Dedifferentiated amniotic fluid mesenchymal stem cell (primary cell): ENCODE results near the gene GABBR2.

Experiments
- DNase-seq: peaks from one replicate; pipeline ENCODE4 v3.0.0-alpha.2; 2016; ENCODE audit errors: extremely low spot score

Gene GABBR2

DNA sequence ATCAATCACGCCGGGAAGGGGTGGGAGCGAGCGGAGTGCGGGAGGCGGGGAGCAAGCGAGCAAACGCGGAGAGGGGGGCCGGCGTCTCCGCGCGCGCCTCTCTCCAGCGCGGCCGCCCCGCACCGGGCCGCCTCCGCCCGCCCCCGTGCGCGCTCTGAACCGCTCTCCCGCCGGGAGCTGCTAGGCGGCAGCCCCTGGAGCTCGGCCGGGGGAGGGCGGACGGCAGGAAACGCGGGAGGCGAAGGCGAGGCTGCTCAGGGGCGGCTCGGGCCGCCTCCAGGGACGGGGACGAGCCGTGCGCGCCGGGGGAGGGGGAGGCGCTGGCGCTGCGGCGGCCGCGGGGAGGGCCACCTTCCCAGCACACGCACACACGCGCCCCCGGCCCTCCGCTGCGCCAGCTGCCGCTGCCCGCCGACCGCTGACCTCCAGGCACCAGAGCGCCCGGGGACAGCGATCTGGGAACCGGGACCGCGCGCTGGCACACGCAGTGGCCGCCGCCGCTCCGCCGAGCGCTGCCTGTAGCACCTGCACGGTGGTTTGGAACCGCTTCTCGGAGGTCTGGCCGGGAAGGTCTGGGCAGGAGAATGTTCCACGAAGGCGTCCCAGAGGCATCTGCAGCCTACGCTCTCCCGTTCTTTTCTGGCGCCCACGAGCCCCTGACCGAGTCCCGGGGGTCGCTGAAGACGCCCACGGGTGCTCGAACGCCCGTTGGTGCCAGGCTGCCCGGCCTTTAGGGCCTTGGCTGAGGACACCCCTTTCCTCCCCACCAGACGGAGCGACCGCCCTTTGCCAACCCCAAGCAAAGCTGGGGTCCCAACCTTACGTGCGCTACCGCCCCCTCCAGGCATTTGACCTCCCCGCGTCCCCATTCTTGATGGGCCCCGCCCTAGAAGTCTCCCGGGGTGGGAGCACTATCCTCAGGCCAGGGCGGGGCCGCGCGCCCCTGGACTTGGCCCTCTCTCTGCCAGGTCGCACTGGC is at the start of gene GABBR2:
Gene GABBR2, minus strand, starts transcription at position 3 of the 979 bp plus-strand sequence. CDS start 198 bp downstream, outside the sequence.
- DNase-seq = no peak

DNA sequence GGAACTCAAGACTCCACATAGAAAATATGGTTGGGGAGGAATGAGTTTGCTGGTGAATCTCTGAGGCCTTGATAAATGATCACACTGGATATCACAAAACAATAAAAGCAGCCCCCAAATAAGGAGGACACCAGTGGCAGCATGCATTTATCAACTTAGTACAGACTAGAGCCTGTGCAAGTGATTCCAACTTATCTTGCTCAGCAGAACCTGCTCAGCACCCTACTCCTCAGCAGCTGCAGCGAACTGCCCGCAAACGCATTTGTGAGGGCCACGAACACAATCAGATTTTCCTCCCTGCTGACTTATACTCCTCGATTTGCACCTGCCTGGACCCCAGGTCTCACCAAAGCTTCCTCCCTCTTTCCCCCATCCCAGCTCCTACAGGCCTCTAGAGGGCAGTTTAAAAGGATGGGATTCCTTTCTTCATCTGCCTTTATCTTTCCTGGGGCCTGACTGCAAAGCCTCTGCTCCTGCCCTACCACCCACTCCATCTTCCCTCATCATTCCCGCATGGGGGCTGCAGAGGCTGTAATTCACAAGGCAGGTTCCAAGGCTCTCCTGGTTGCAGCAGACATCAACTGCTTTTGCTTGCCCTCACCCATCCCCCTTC is 46.4 kb upstream of the GABBR2 start:
- DNase-seq = no peak

DNA sequence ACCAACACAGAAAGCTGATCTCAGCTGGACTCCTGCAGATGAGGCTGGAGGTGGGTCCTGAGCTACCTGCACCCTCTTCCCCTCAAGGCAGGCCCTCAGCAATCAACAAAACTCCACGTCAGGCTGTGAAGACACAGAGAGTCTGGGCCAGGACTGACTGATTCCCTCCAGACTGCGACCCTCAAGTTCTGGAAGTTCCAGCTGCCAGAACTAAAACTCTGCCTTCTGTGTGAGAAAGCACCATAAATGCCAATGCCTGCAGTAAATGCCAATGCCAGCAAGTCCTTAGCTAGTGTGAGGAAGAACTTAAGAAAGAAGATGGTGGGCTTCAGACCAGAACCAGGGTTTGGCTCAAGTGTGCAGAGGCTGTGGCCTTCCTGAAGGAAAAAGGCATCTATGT is 42.5 kb upstream of the GABBR2 start:
- DNase-seq = no peak

DNA sequence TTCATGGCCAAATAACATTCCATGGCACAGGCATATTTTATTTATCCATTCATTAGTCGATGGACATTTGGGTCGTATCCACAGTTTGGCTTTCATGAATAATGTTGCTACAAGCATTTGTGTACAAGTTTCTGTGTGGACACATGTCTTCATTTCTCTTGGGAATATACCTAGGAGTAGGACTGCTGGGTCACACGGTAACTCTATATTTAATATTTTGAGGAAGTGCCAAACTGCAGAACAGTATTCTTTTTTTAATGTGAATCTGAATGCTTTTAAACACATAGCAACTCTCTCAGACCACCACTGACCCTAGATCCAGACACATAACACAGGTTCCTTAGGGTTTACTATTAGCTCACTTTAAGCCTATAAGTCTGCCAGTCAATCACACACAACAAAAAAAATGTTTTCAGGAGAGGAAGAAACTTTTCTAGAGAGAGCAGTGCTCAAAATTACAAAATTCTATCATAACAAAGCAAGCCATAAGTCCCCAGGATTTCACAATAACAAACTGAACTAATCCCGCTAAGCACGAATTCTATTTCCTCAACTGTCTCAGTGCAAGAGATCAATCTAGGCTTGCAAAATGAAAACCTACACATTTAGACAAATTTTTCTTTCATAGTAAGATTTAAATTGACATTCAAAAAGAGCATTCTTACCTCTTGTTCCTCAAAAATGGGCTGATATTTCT is 41.8 kb upstream of the GABBR2 start:
- DNase-seq = no peak

DNA sequence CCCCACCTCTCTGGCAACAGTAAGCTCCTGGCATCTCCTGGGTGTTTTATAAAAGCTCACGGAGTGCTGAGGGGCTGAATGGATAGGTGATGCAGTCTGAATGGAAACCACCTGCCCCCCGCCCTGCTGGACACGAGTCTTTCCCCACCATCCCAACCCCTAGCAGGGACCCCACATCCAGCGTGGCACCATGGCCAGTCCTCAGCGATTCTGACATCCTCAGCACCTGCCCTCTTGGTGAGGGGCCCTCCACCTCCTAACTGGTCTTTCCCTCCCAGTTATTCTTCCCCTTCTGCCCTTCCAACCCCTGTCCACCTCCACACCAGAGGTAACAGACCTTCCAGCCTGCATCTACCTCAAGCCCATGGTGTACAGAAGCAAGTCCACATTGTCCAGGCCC is 38.7 kb upstream of the GABBR2 start:
- DNase-seq = no peak

DNA sequence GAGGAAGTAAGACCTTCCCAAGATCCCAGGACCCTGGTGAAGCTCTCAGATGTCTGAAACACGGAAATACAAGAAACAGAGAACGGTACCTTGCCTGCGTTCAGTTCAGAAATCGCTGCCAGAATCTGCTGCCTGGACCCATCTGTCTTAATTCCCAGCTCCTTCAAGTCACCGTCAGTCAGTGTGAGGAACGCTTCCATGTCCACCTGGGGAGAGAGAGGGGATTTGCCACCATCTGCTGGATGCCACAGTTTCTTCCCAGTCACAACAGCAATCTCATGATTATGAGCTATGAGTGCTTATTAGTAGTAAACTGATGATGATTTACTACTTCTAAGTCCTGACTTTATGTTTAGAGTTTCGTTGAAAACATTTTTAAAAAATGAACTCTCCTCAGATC is 36.7 kb upstream of the GABBR2 start:
- no peak for DNase-seq

DNA sequence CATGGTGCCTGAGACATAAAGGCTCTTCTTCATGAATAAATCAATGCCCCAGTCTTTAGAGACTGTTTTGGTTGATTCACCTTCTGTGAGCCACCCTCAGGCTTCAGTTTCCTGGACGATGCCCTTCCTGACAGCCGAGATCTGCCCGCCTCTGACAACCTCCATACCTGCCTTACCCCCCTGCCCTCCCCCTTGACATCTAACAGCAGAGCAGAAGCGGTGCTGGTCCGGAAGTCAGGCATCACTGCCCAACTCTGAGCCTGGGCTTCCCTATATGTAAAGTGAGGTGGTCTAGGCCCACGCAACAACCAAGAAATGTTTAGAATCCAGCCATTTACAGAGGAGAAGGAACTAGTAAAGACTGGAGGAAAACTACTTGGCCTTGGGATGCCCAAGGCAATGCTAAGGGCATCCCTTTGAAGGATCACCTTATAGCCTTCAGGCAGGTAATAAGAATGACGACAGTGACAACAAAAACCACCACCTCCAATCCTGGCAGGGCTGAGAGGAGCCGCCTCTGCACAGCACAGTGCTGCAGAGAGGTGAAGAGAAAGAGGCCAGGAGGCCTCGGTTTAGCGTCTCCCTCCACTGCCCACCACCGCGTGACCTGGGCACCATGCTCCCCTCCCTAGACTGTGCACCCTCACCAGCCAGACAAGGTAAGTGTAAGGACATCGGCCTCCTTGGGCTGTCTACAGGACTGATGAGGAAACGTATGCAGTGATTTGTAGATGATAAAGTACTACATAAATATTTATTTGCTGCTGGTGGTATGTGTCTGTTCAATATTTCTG is 35.3 kb upstream of the GABBR2 start:
- DNase-seq = no peak

DNA sequence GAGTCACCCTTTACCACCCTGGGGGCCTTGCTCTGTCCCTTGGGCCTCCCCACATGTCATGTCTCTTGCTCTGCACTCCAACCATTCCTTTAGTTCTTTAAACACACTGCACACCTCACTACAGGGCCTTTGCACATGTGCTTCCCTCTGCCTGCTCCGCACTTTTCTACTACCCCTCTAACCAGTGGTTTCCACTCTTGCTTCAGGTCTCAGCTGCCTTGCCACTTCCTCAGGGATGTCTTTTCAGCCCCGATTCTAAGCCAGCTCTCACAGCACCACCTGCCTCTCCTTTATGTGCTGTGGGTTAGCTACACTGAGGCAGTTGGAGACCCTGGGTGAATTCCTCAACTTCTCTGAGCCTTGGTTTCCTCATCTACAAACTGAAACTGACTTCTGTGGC is 34.6 kb upstream of the GABBR2 start:
- DNase-seq = no peak

DNA sequence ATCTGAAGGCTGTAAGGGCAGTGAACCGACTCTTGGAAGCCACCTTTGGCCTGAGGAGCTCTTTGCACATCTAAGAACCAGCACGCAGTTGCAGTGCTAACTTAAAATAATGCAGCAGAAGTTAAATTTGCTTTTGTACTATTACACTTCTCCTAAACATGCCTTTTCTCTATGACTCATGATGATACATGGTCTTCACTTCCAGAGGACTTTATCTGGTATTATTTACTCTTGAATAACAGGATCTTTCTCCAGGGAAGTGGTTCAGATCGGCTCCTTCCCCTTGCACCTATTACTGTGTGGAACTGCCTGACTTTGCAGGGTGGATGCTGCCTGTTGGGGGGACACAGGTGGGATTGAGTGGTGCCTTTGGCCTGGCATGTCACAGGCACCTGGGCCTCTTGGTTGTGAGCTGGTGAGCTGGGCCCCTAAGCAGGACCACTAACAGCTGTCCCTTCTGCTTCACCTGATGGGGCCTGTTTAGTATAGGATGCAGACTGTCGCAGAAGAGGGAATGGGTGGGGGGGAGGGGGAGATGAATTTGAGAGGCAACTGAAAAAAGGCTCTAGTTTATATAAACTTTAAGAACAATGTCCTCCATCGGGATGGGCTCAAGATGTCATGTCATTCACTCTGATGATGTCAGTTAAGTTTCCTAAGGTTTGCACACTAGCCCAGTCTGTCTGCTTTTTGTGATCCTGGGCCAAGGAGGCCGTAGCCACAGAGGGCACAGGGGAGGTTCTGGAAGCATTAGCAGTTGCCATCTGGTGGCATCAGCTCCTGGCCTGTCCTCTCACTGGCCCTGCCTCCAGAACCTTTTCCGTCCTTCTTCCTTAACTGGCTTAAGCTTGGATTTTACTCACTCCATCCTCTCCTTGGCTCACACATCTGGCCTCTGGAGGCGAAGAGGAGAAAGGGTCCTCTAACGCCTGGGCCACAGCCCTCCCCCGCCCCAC is 33.9 kb upstream of the GABBR2 start:
- peak; percentile 19 for DNase-seq

DNA sequence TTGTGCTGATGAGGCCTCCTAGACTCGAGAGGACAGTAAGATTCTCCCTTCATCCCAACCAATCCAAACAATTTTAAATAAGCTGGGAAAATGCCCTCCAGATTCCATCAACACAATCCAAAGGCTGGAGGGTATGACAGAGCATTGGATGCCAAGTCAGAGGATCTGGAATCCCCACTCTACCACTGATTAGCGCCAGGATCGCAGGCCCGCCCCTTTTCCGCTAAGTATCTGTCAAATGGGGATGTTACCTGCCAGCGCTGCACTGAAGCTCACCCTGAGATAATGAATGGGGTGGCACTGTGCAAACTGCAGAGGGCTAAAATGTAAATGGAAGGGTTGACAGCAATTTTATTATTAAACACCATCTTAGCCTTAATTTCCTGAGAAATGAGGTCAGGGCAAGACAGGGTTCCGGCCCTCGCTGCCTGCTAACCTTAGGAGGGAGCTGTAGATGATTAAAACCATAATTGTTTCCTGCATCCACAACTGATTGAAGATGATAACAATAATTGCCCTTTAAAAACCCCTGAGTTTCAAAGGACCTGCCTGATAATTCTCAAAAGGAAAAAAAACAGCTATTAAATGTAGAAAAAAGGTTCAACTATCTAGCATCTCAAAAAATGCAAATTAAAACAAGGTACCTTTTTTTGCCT is 31.6 kb upstream of the GABBR2 start:
- no peak for DNase-seq

DNA sequence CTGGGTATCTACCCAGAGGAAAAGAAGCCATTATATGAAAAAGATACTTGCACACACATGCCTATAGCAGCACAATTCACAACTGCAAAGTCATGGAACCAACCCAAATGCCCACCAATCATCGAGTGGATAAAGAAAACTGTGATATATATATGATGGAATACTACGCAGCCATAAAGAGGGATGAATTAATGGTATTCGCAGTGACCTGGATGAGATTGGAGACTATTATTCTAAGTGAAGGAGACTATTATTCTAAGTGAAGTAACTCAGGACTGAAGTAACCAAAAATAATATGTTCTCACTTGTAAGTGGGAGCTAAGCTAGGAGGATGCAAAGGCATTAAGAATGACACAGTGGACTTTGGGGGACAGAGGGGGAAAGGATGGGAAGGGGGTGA is 30.0 kb upstream of the GABBR2 start:
- DNase-seq = no peak

DNA sequence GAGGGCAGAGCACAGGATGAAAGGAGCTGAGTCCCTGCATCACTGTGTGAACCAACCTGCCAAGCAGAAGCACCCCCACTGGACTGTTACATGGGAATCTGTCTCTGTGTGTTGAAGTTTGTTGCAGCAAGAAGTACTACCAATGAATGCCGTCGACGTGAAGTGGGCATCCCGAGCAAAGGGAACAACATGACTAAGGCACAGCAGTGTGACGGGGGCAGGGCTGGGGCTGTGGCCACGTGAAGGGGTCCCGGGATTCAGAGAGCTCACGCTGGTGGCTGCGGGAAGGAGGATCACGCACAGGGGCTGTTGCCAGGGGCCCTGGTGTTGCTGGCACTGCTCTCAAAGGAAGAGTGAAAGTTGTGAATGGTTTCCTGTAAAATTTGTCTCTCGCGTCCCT is 27.5 kb upstream of the GABBR2 start:
- DNase-seq = no peak

DNA sequence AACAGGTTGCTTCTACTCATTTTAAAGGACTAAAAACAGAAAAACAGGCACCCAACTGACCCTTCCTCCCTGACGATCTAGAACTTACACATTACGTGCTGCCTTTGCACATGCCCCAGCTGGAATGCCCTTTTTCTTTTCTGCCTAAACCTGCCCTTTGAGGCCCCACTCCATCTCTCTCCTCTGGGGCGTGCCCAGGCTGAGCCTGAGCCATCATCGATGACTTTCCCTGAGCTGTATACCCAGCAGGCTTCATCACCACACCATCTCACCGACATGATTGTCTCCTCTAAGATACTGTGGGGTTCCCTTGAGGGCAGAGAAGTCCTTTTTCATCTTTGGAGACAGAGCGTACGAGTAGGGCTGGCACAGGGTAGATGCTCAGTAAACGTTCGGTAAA is 24.1 kb upstream of the GABBR2 start:
- DNase-seq = no peak

DNA sequence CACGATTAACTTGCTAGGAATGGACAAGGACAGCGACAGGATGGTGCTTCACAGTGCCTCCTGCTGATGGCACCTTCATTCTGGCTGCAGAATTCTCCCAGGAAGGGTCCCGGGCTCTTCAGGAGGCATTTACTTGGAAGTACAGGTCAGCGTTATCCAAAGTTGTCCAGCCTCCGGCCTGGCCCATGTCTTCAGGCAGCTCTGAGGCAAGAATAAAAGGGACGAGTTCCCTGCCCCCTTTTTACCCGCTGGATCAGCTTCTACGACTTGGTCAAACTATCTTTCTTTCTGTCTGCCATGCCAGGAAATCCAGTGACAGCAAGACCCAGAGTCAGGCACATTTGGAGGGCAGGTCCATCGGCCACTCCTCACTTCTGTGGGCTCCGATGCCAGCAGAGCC is 23.4 kb upstream of the GABBR2 start:
- no peak for DNase-seq

DNA sequence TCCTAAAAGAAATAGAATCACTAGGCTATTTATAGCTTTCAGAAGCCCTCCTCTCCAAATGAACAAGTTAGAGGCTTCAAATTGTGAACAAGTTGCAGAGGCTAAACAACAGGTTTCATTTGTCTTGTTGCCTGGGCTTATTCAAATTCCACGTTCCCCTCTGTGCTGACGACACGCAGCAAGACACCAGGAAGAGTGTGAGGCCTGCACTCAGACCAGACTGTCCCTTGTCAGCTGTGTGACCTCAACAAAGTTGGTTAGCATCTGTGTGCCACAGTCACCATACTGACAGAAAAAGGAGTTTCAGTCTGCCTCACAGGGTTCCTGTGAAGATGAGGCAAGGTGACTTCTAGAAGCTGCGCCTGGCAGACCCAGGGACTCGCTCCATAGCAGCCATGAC is 22.1 kb upstream of the GABBR2 start:
- DNase-seq = no peak

DNA sequence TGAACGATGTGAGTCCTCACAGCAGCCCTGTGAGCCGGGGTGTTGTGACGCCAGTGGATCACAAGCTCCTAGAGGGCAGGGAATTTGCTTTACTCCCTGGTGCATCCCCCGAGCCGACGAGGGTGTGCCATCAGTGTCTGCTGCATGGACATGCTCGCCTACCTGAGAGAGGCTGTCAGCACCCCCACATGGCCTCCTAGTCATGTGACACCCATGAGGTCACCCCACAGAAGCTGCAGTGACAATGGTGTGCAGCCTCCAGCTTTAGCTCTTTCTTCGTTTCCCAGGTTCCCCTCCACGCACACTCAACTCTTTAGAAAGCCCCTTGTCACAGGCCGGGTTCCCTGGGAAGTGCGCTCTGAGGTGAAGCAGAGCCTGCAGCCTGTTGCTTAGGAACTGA is 19.8 kb upstream of the GABBR2 start:
- DNase-seq = no peak

DNA sequence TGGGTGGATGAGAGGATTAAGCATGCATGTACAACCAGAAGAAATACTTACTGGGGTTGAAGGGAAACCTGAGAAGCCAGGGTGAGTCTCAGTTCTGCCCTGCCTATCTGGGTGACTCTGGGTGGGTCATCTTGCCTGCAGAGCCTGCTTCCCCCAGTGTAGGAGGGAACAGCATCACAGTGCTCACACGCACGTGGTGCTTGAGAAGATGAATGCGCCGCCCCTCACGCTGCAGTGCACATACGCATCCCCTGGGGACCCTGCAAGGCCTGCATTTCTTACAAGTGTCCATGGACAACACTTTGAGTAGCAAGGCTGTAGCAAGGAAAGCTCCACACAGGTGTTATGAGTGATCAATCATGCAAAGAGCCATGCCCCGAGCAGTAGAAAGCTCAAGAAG is 18.7 kb upstream of the GABBR2 start:
- no peak for DNase-seq

DNA sequence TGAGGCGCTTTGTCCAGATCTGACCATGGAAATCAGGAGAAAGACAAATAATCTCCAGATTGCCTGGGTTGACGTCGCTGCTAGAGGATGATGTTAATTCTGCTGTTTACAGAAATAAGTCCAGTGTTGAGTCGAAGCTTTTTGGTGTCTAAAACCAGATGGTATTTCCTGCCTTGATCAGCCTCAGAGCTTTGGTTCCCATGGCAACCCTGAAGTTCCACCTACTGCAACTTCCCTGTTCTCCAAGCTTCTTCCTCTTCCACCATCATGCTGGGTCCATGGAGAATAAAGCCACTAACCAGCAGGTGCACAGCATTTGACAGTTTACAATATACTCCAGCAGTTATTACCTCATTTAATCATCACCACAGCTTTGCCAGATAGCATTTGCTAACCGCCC is 18.0 kb upstream of the GABBR2 start:
- DNase-seq = no peak

DNA sequence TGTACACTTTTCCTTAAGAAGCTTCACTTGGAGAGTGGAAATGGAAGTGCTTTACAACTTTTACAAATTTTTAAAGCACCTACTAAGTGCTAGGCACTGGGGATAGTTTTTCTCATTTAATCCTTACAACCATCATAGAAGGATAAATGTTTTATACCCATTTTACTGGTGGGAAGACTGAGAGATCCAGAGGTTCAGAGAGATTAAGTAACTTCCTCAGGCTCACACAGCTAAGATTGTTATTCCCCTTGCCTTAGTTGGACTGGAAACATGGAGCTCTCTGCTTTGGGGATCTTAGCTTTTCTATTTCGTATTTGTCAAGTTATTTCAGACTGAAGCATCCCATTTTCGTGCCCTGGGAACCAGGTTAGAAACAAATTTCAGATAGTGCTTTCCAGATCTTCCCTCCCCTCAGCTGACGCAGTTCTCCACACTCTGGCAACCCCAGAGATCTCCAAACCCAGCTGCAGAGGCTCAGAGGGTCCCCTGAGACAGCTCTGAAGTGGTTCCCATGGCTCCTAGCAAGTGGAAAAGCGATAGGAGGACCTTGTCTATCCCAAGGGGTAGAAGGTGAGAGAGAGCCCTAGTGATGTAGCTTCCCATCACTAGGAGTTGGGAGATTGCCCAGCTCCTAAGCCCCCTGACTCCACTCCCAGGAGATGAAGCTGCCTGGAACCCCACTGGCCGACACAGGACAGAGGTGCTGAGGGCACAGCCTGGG is 16.2 kb upstream of the GABBR2 start:
- DNase-seq = no peak

DNA sequence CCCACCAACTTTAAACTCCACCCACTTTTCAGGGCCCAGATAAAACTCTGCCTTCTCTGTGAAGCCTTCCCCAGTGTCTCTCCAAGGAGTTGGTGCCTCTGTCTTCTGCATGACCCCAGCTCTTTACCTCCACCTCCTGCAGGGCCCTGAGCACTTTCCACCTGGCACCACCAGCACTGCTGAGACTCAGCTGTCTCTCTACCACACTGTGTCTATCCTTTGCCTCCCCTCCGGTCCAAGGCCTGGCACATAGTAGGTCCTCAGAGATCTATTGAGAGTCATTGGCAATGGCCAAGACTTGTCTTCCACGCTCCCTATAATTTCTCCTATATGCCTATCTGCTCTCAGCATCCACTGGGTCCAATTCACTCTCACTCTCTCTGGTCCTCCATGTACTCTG is 12.9 kb upstream of the GABBR2 start:
- no peak for DNase-seq
